HG02642 (cell line): ENCODE measurements around the gene GSS.

ENCODE experiments used
- ATAC-seq: cut with Tn5 transposase; IDR thresholded peaks from one replicate; pipeline ENCODE4 v1.9.1; 2021; ENCODE audit warnings: mild to moderate bottlenecking; ENCODE audit not compliant: unreplicated experiment, poor library complexity

The GSS gene

GRCh38 chr20:34955231-34956040 is at the start of gene GSS, which contains the start of gene MYH7B:
TSS of gene GSS (minus strand) at chr20:34955806. CDS start at chr20:34951852, 3,954 bp downstream.
TSS of gene MYH7B (plus strand) at chr20:34955868. CDS start at chr20:34978006, 22,138 bp downstream.
- ATAC-seq = peak; percentile 85

- no peak for ATAC-seq
These were observed 49.3 kb upstream of the GSS start for GRCh38 chr20:35004749-35005462.

GRCh38 chr20:35004051-35004725 is 48.6 kb upstream of the GSS start:
- ATAC-seq = no peak

- no peak for ATAC-seq
These were observed 47.8 kb upstream of the GSS start for GRCh38 chr20:35003211-35004031.

- no peak for ATAC-seq
These were observed 47.0 kb upstream of the GSS start for GRCh38 chr20:35002426-35003210.

GRCh38 chr20:35001596-35002362 is 46.2 kb upstream of the GSS start:
- ATAC-seq = no peak

- no peak for ATAC-seq
These were observed 45.5 kb upstream of the GSS start for GRCh38 chr20:35000922-35001595.

- no peak for ATAC-seq
These were observed 44.8 kb upstream of the GSS start for GRCh38 chr20:35000311-35000921.

- ATAC-seq = no peak
These were observed 44.2 kb upstream of the GSS start for GRCh38 chr20:34999782-35000181.

GRCh38 chr20:34999021-34999451 is 43.4 kb upstream of the GSS start:
- ATAC-seq = no peak

GRCh38 chr20:34998331-34998950 is 42.8 kb upstream of the GSS start:
- no peak for ATAC-seq

GRCh38 chr20:34997774-34998173 is 42.2 kb upstream of the GSS start:
- ATAC-seq = no peak

- ATAC-seq = no peak
These were observed 41.5 kb upstream of the GSS start for GRCh38 chr20:34997131-34997561.

- no peak for ATAC-seq
These were observed 40.8 kb upstream of the GSS start for GRCh38 chr20:34996243-34997028.

GRCh38 chr20:34995696-34996095 is 40.1 kb upstream of the GSS start:
- no peak for ATAC-seq

GRCh38 chr20:34995192-34995591 is 39.6 kb upstream of the GSS start:
- no peak for ATAC-seq
